A673 (cell line): ENCODE measurements around the gene GIMAP1. TPM values are rescaled to one million over a fixed set of nuclear protein-coding genes. Genes with fewer than 3 reads are reported as not detected.

Experiments used
- BruUV-seq: library from RNA; stranded (reverse); fragments of 400-500 nt; replicated peaks from 2 replicates; lab custom pipeline; 2021; lab: Mats Ljungman, UMichigan
- CTCF ChIA-PET: fragments of 300-600 bp; sonication (Branson Sonifier 250); formaldehyde crosslinking; loops from one replicate; lab custom pipeline; 2022; ENCODE audit warnings: antibody characterized with exemption; lab: Charles Lee
- POLR2A ChIA-PET: fragments of 300-600 bp; sonication (Branson Sonifier 250); formaldehyde crosslinking; loops from one replicate; lab custom pipeline; 2022; ENCODE audit warnings: antibody characterized with exemption; ENCODE audit not compliant: low non-redundant PET; lab: Charles Lee
- DNase-seq: peaks from one replicate; pipeline ENCODE4 v3.0.0-alpha.2; 2015; ENCODE audit warnings: low spot score
- H3K27ac ChIP-seq: fragments of 200-600 bp; sonication (generic); 2 replicates; pipeline ENCODE4 v1.5.1; 2016; ENCODE audit warnings: mixed run types, low read depth, mild to moderate bottlenecking, mixed read lengths, antibody characterized with exemption, low read length; ENCODE audit not compliant: poor library complexity, severe bottlenecking
- H3K27me3 ChIP-seq: fragments of 200-600 bp; sonication (generic); replicated peaks from 2 replicates; pipeline ENCODE4 v1.6.1; 2017; ENCODE audit warnings: mixed run types, low read depth, mild to moderate bottlenecking, mixed read lengths, antibody characterized with exemption, low read length; ENCODE audit not compliant: insufficient read depth, poor library complexity
- H3K36me3 ChIP-seq: fragments of 200-600 bp; sonication (generic); 2 replicates; pipeline ENCODE4 v1.6.1; 2016; ENCODE audit warnings: mixed run types, mild to moderate bottlenecking, mixed read lengths, antibody characterized with exemption, low read length; ENCODE audit not compliant: insufficient read depth, poor library complexity, severe bottlenecking
- H3K4me1 ChIP-seq: fragments of 200-600 bp; sonication (generic); 2 replicates; pipeline ENCODE4 v1.6.1; 2017; ENCODE audit warnings: mixed run types, mild to moderate bottlenecking, mixed read lengths, antibody characterized with exemption, low read length; ENCODE audit not compliant: insufficient read depth, poor library complexity, severe bottlenecking
- H3K4me3 ChIP-seq: fragments of 200-600 bp; sonication (generic); 2 replicates; pipeline ENCODE4 v1.5.1; 2016; ENCODE audit warnings: low read depth, mixed run types, mild to moderate bottlenecking, mixed read lengths, low read length; ENCODE audit not compliant: poor library complexity, severe bottlenecking
- H3K9me3 ChIP-seq: fragments of 200-600 bp; sonication (generic); 2 replicates; pipeline ENCODE4 v1.6.1; 2016; ENCODE audit warnings: mixed run types, low read depth, mild to moderate bottlenecking, mixed read lengths, antibody characterized with exemption, low read length; ENCODE audit not compliant: poor library complexity, severe bottlenecking
- EZH2 ChIP-seq: fragments of 200-600 bp; sonication (generic); IDR thresholded peaks from 2 replicates; pipeline ENCODE4 v1.6.1; 2017; ENCODE audit warnings: borderline replicate concordance, low read depth, mild to moderate bottlenecking, mixed read lengths, antibody characterized with exemption, low read length; ENCODE audit not compliant: poor library complexity, severe bottlenecking
- intact Hi-C: fragments of 100-400 bp; cut with micrococcal nuclease; formaldehyde crosslinking; loops from one replicate; pipeline ENCODE4 v1.10.0; 2022; ENCODE audit not compliant: unreplicated experiment
- total RNA-seq: library from RNA; stranded (reverse); gene quantifications from 2 replicates; pipeline ENCODE4 v1.2.3, GENCODE V29; 2021
- TF ChIP-seq, protein P1 (sequence below): fragments of 300-800, 200-600 bp; sonication (generic); conservative IDR thresholded peaks from 2 replicates; pipeline ENCODE4 v1.5.1; 2017; ENCODE audit warnings: low read depth, mild to moderate bottlenecking, antibody characterized with exemption, low read length, moderate library complexity, mixed read lengths

Gene GIMAP1
- total RNA-seq, 1 experiment from 2014 or later = not detected

GRCh38 chr7:150766334-150766709 is 49.9 kb downstream of the GIMAP1 start:
- no TSS peak for BruUV-seq
- no peak overlapping the region for H3K4me3 ChIP-seq
- H3K27me3 ChIP-seq = no peaks in the 10 kb centered on the region
- H3K9me3 ChIP-seq = no peaks in the 10 kb centered on the region
- no peak overlapping the region for H3K27ac ChIP-seq
- POLR2A ChIA-PET = no interaction called here
- CTCF ChIA-PET = no interaction called here
- no peaks in the 10 kb centered on the region for H3K36me3 ChIP-seq
- intact Hi-C loops = no loop called here
- TF ChIP-seq, protein P1, sequence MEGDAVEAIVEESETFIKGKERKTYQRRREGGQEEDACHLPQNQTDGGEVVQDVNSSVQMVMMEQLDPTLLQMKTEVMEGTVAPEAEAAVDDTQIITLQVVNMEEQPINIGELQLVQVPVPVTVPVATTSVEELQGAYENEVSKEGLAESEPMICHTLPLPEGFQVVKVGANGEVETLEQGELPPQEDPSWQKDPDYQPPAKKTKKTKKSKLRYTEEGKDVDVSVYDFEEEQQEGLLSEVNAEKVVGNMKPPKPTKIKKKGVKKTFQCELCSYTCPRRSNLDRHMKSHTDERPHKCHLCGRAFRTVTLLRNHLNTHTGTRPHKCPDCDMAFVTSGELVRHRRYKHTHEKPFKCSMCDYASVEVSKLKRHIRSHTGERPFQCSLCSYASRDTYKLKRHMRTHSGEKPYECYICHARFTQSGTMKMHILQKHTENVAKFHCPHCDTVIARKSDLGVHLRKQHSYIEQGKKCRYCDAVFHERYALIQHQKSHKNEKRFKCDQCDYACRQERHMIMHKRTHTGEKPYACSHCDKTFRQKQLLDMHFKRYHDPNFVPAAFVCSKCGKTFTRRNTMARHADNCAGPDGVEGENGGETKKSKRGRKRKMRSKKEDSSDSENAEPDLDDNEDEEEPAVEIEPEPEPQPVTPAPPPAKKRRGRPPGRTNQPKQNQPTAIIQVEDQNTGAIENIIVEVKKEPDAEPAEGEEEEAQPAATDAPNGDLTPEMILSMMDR = no peak
- TF ChIP-seq EZH2 = no peak
- DNase-seq = no peak
- no peaks in the 10 kb centered on the region for H3K4me1 ChIP-seq

GRCh38 chr7:150769768-150770167 is 53.4 kb downstream of the GIMAP1 start:
- intact Hi-C loops = no loop called here
- H3K27ac ChIP-seq = no peak overlapping the region
- H3K36me3 ChIP-seq = no peaks in the 10 kb centered on the region
- no peak for DNase-seq
- TF ChIP-seq EZH2 = no peak
- TF ChIP-seq, protein P1 = no peak
- CTCF ChIA-PET = no interaction called here
- no peak overlapping the region for H3K4me3 ChIP-seq
- no peaks in the 10 kb centered on the region for H3K27me3 ChIP-seq
- H3K9me3 ChIP-seq = no peaks in the 10 kb centered on the region
- H3K4me1 ChIP-seq = no peaks in the 10 kb centered on the region
- no TSS peak for BruUV-seq
- POLR2A ChIA-PET = no interaction called here

Other genes with a start within 250 kb of the GIMAP1 start
- gene GIMAP7, start 201.7 kb upstream of the GIMAP1 start, total RNA-seq = not detected in 2 replicates
- not detected in 2 replicates for gene GIMAP4, start 149.2 kb upstream of the GIMAP1 start, total RNA-seq
- gene GIMAP6, start 84.2 kb upstream of the GIMAP1 start, total RNA-seq = not detected in 2 replicates
- 4.3 TPM in 2 replicates for gene GIMAP2, start 30.9 kb upstream of the GIMAP1 start, total RNA-seq
- gene GIMAP5, start 20.8 kb downstream of the GIMAP1 start, total RNA-seq = 0.58 TPM in 1 of 2 replicates, not detected in the other
- gene TMEM176B, start 83.8 kb downstream of the GIMAP1 start, total RNA-seq = 2.2 and 2.3 TPM in 2 replicates
- 2.3 and 2.9 TPM in 2 replicates for gene TMEM176A, start 84.2 kb downstream of the GIMAP1 start, total RNA-seq
- gene AOC1, start 135.9 kb downstream of the GIMAP1 start, total RNA-seq = not detected in 2 replicates